GM19239 (cell line): ENCODE results near the gene PIGN.
A peak's percentile ranks its signal among the peaks of the same experiment; 100 is the strongest.
"Not testable (repeated sequence)": the region's sequence is repeated elsewhere in the genome, so short reads cannot be mapped to it uniquely, and the experiment has no call there.

ENCODE experiments used
- DNase-seq: peaks from one replicate; pipeline ENCODE4 v3.0.0; 2011; ENCODE audit warnings: low spot score; ENCODE audit not compliant: insufficient read length
- FAIRE-seq: peaks from 2 replicates; lab custom pipeline; 2011; peaks lifted over from hg19 to GRCh38; lab: Jason Lieb, UNC

The PIGN gene

DNA sequence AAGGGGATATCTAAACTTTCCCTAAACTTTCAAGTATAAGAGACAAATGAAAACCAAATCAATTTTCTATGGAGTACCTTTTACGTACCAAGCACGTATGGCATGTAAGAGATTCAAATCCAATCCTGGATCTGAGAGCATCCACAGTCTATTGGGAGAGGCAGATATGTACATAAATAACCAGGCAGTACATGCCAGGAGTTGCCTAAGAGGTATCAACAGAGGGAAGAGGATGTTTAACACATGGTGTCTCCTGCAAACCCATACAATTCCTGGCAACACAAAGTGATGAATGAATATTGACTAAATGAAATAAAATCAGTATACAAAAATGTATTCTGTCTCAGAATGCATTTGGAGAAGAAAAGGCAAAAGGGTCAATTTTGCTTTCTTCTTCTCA, 116.6 kb downstream of the PIGN start:
- FAIRE-seq, result no peak
- DNase-seq, result no peak

DNA sequence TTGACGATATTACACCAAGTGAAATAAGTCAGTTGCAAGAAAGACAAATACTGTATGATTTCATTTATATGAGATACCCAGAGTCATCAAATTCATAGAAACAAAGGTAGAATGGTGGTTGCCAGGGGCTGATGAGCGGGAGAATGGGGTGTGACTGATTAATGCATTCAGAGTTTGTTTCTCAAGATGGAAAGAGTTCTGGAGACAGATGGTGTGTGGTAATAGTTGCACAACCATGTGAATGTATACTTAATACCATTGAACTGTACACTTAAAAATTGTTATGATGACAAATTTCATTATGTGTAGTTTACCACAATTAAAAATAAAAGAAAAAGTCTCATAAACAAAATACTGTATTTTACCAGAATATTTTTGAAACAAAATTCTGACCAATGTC, 117.3 kb downstream of the PIGN start:
- DNase-seq (no peak), FAIRE-seq (no peak)

DNA sequence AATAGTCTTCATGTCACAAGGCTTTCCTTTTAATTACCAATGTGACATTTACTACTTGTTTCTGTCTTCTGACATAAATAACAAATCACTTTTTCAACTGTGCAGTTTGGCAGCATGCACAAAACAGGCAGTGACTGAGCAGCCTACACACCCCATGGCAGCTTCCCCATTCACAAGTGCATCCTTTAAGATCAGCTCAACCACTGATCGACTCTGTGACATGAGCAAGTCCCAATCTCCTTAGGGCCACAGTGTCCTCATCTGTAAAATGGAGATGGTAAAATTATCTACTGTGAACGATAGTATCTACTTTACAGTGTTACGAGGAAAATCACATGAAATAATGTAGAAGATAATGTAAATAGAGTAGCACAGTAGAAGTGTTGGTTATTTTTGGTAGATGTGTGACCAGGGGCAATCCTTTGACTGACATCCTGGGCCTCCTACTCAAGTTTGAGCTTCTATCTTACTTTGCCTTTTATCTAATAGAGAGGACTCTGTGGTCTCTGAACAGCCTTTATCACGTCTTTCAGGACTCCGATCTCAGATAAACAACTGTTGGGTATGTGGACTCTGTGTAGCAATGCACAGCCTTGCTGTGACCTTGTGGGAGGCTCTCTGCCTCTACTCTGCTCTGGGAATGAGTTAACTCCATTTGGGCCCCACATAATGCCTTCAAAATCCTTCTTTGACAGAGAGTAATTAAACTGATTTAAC, 120.6 kb downstream of the PIGN start:
- DNase-seq (no peak), FAIRE-seq (no peak)

DNA sequence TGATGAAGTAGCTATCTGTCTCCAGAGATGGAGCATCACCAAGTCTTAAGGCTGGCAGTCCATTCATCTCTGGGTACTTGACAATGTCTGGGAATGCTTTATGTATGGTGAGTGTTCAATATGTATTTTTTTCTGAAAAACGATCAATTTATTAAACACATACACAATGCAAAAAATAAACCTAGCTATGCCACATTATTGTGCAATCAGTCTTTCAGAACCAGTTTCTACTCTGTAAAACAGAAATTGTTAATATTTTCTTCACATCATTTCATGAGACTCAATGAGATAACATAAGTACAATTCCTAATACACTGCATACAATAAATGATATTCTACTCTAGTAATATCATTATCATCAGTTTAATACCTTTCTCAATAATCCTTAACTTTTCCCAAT, 122.5 kb downstream of the PIGN start:
- FAIRE-seq, result no peak

DNA sequence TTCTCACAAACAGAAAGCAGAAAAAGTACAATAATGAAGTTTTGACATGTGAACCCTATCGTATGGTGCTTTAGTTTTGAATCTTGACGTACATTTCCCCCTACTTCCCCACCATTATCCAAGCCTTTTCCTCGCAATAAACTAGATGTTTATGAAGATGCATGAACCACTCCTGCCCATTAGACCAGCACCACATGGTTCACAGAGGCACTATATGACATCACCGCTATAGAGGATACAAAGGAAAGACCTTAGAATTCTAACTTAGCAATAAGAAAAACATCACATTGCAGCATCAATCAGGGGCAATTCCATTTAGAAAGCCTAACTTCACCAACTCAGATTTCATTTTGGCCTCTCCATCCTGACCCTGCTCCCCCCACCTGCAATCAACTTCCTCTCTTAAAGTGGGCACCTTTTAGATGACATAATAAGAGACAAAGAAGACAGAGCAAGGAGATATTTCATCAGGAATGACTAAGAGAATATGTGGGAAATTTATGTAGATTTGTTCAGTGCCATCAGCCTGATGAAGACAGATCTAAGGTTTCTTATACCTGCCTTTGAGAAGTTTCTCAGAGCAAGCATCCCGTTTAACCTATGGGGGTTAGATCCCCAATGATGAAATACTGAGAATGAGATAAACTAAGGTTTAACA, 124.9 kb downstream of the PIGN start:
- no peak for FAIRE-seq
- DNase-seq, result no peak

More for the DNA sequence above, 122.5 kb downstream of the PIGN start:
- no peak for DNase-seq

DNA sequence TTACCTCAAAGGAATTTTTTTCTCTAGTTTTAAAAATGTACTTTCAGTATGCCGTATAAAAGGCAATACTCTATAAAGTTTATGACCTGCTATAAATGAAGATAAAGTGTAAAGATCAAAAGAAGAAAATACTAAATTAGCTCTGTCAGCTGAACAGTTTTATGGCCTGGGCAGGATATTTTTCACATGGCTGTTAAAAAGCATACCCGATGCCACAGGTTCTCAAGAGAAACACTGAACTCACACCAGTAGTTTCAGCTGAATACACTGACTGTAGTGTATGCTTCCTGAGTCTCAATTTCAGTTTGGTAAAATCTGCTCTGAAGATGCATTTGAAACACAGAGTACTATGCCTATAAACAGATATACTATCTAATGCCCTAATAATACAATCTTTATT, 126.0 kb downstream of the PIGN start:
- DNase-seq, result no peak
- FAIRE-seq, result no peak

DNA sequence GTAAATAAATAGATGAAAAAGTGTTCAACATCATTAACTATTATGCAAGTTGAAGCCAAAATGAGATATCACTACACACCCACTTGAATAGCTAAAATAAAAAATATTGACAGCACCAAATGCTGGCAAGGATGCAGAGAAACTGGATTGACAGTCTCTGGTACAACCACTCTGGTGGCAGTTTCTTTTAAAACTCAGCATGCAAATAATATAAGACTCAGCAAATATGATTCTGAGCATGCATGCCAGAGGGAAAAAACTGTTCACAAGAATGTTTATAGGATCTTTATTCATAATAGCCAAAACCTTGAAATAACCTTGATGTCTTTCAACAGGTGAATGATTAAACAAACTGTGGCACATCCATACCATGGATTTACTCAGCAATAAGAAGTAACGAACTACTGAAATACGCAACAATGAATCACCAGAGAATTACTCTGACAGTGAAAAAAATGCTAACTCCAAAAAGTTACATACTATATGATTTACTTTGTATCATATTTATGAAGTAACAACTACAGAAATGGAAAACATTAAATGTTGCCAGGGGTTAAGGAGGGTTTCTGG, 131.8 kb downstream of the PIGN start:
- no peak for DNase-seq
- no peak for FAIRE-seq

DNA sequence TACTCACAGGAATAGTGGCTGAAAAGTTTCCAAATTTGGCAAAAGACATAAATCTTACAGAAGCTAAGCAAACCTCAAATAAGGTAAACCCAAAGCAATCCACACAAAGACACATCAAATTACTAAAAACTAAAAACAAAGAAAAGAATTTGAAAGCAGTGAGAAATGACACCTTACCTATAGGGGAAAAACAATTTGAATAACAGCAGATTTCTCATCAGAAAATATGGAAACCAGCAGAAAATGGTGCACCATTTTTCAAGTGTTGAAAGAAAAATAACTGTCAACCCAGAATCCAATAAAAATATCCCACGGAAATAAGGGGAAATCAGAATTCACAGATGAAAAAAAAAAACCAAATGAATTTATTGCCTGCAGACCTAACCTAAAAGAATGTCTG, 138.6 kb downstream of the PIGN start:
- DNase-seq, result no peak
- peak; percentile 4 for FAIRE-seq

DNA sequence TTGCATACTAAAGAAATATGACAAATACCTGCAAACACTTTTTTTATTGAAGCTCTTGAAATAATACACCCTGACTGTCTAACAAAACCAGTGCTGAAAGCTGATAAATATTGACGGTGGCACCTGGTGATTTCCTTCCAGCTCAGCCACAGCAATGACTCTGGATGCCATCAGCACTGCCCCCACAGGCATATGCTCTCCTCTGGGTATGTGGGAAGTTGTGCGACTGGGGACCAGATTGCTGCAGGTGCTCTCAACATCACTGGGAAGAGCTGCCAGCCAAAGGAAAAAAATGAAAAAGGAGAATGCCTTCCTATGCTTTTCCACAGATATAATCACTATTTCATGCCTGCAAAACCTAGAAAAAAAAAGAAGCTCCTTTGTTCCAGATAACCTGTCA, 141.5 kb downstream of the PIGN start:
- DNase-seq (no peak), FAIRE-seq (no peak)

DNA sequence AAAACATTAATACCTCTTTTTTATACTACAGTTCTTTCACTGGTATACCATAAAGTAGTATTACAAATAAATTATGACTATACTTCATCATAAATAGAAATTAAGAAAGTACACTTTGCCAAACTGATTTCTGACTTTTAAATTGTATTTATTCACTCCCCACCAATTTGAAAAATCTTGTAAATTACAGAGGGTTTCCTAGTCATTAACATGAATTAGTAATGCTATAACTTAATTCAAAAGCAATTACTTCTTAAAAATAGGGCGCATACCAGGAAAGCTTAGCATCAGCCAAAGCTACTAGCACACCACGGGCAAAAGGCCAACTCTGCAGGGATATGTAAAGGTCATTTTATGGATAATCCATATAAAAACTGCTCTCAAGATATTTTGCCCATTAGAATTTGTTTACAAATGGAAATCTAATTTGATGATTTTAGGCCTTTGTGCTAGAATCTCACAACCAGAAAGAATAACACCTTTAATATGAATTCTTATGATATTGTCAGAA, 142.3 kb downstream of the PIGN start:
- FAIRE-seq, result no peak
- no peak for DNase-seq

DNA sequence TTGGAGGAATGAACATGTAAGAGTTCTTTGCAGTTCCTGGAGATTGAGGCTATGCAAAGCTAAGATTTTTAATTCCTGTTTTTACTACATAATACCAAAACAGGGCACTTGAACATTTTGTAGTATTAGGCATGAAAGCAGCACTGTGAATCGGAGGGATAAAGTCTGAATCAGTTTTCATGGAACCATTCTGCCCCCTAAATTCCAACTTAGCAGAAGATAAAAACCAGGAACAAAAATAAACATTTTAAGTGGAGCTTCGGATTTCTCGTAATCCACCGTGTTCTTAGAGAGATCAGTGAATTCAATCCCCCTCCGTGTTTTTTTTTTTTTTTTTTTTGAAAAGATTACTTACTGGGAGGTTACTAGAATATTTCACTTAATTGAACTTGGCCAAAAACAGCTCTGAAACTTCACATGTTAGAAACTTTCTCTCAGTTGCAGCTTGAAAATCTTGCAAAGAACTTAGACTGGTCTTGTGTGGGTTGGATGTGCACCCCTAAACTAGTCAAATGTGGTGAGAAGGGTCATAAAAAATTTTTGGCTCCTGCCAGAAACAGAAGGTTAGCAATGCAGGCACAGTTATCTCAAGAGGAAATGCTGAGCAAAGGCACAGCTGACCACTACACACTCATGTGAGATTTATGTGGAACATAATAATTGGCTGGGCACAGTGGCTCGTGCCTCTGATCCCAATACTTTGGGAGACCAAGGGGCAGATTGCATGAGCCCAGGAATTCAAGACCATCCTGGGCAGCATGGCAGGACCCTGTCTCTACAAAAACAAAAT, 148.7 kb downstream of the PIGN start:
- FAIRE-seq, result no peak

DNA sequence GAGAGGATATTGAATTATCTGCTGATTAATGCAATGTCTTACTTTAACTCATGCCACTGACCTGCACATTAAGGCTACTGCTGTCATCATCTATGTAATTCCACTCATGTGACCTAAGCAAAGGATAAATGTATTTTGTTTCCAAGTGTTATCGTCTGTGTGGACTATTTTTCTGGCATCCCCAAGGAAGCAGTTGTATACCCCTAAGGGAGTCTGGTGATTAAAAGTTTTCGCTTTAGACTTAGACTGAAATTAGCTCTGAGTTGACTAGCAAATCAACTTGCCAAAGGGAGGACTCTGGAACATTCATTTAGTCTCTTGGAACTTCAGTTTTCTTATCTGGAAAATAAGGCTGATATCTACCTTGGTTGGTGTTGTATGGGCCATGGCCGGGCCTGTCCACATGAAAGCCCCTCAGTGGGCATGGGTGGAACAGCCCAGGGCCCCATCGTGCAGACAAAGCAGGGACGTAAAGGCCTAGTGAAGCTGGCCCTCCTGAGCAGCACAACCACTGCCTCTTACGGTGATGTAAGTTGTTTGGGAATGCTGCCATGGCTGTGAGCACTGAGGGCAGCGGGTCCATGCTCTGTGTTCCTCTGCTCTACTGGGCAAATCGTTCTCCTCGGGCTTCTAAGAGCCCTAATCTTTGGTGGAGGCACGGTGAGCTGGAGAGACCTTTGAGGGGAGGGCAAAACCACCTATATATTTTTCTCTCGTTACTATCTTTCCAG, 149.7 kb downstream of the PIGN start:
- no peak for DNase-seq
- FAIRE-seq, result no peak

More for the DNA sequence above, 148.7 kb downstream of the PIGN start:
- DNase-seq, result no peak

DNA sequence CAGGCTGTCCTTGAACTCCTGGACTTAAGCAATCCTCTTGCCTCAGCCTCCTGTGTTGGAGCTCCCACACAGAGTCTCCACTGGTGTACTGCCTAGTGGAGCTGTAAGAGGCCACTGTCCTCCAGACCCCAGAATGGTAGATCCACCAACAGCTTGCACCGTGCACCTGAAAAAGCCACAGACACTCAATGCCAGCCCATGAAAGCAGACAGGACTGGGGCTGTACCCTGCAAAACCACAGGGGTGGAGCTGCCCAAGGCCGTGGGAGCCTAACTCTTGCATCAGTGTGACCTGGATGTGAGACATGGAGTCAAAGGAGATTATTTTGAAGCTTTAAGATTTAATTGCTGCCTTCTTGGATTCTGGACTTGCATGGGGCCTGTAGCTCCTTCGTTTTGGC, 152.6 kb downstream of the PIGN start:
- DNase-seq, FAIRE-seq: not testable (repeated sequence)

DNA sequence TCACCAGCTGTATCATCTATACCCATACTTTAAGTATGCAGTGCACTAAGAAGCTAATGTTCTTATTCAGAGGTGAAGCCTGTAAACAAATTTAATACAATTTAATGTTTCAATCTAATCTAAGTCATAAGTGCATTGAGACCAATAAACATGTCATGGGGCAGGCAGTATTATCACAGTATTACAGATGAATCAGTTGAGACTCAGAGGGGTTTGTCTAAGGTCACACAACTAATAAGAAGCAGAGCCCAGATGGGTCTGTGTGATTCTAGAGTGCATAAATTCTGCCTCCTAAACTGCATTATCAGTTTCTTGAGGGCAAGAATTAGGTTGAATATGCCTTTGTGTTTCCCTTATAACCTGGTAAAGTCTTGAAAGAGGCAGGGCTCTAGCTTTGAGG, 153.1 kb downstream of the PIGN start:
- FAIRE-seq (no peak), DNase-seq (no peak)

DNA sequence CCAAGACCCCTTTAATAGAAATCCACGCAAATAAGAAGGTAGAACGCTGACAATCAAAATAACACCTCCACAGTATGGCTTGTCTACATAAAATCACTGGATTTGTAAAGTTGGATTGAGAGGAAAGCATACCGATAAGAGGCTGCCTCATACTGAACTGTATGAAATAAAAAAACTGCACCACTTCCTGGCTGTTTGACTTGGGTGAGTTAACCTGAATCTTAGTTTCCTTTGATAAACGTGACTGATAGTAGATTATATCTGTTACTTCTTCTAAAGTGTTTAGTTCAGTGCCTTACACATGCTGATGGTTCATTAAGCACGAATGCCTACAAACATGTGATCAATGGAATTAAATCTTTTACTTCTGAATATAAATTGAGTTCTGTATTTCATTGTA, 153.6 kb downstream of the PIGN start:
- DNase-seq (no peak), FAIRE-seq (no peak)

DNA sequence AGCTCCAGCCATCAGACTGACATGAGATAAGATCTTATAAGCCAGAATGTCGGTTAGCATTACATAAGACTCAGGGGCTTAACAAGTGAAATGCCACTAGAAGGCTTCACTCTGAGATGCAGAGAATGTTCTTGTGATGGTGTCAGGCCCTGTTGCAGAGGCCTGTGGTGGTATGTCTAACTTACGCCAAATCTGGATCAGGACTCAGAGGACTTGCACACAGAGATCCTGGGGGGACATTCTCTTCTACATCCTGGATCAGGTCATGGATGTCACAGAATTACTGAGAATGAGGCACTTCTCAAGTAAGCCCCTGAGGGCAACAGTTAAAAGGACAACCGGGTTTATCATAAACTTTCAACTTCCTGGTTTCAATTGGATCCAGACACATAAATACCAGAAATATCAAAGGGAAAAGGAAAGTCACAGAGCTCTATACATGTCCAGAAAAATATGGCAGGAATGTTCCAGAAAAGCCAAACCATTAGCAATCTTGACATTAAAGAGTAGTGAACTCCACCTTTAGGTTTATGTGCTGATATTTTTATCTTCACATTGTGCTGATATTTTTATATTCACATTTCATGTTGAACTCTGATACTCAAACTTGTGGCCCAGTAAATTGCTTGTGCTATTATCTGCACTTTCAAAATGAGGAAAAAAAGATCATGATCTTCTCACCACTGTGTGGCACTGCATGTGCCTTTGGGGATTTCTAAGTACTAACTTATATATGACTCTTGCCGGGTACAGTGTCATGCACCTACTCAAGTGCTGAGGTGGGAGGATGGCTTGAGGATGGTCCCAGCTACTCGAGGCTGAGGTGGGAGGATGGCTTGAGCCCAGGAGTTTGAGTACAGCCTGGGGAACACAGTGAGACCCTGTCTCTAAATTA, 156.5 kb downstream of the PIGN start:
- DNase-seq, result no peak
- FAIRE-seq, result no peak

DNA sequence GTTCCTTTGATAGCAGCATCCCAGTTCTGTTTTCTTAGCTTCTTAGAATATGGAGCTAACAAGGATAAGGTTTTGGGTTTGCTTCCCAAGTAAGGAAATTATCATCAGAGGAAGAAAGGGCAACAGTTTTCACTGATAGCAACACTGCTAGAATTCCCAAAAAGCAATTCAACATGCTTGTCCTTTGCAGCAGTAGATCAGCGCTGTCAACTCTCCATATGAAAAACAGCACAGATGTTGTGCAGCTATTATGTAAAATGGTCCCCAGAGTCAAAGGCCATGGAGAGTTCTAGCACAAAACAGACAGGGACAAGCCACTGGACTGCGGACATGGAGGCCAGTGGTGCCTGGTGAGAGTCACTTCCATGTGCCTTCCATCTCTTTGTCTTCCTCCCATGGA, 158.1 kb downstream of the PIGN start:
- DNase-seq (no peak), FAIRE-seq (no peak)

DNA sequence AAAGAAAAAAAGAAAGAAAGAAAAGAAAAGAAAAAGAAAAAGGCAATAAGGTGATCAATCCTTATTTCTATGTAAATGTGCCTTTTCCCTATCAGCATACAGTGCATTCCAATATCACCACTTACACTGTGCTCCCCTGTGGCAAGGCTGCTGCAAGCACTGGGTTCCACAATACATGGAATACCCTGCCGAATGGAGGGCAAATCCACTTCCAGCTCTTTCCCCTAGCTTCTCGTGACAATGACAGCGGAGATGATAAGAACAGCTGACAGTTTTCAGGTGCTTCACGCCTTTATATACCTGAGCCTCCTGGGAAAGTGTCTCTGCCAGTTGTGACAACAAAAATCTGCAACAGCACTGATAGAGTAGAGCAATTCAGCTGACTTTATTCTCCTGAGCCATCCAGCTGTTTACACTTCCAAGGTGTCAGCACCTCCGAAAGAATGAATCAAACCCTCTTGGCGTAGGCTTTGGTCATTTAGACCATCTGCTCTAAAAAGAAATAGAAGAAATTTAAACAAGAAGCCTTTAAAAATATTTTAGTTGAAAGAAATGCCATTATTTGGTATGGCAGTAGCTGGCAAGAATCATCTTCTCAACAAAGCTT, 158.8 kb downstream of the PIGN start:
- no peak for FAIRE-seq
- DNase-seq, result no peak

DNA sequence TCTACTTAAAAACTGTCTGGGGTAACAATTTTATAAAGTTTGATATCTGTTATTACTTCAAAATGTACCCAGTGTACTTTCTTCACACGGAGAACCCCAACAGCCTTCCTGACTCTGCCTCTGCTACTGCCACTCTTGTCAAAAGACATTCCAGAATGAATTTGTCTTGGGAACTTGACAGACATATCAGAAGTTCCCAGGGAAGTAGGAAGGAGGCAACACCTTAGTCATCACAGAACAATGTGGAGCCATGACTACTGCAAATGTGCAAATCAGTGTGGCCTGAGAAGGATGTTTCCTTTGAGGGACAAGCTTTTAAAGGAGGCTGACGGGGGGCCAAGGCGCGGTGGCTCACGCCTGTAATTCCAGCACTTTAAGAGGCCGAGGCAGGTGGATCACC, 160.3 kb downstream of the PIGN start:
- DNase-seq (no peak), FAIRE-seq (no peak)
